Breast epithelium (tissue), 3 donors: ENCODE data around the gene USP15.

Experiments
- POLR2A ChIP-seq: fragments of 450-650 bp; IDR thresholded peaks from one replicate; pipeline ENCODE4 v1.6.1; 2016; ENCODE audit warnings: antibody characterized with exemption, mild to moderate bottlenecking, moderate library complexity
- TF ChIP-seq, protein P1 (sequence below), 3 donors: fragments of 450-650 bp; IDR thresholded peaks; one replicate each; pipeline ENCODE4 v1.5.1; 2016 to 2017; ENCODE audit warnings: antibody characterized with exemption in 3 of 3, mild to moderate bottlenecking in 3 of 3, moderate library complexity in 3 of 3

DNA sequence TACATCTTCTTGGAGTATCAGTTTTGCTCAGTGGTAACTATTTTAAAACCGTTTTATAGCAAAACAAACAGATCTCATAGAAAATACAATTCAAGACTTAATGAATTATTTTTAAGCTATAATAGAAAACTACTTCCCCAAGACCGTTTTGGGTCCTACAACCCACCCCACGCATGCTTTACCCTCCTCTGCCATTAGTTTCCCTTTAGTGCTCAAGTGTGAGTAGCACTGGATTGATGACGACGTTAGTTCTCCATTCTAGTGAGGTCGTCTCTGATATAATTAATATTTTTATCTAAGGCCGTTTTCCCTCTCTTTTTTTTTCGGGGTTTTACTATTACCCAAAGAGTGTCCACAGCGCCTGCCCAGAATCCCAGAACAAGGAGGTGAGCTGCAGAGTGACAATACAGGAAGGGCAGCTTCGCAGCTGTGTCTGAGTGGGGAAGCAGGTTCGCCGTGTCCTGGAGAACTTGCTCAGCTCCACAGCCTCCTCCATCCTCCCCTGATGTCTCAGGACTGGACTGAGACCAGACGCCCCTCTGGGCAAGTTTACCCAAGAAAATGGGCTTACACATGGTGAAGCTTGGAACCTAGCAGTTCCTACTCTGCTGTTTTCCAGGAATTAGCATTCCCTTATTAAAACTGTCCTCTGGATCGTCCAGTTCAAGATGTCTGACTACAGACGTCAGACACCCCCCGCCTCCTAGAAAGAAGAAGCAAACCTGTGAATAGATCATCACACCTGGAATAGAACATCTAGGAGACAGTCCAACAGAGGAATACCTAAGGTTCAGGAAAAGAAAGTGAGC, 174.5 kb downstream of the USP15 start:
- TF ChIP-seq POLR2A = no peak
- TF ChIP-seq, protein P1, sequence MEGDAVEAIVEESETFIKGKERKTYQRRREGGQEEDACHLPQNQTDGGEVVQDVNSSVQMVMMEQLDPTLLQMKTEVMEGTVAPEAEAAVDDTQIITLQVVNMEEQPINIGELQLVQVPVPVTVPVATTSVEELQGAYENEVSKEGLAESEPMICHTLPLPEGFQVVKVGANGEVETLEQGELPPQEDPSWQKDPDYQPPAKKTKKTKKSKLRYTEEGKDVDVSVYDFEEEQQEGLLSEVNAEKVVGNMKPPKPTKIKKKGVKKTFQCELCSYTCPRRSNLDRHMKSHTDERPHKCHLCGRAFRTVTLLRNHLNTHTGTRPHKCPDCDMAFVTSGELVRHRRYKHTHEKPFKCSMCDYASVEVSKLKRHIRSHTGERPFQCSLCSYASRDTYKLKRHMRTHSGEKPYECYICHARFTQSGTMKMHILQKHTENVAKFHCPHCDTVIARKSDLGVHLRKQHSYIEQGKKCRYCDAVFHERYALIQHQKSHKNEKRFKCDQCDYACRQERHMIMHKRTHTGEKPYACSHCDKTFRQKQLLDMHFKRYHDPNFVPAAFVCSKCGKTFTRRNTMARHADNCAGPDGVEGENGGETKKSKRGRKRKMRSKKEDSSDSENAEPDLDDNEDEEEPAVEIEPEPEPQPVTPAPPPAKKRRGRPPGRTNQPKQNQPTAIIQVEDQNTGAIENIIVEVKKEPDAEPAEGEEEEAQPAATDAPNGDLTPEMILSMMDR (IDR thresholded peaks at IDR 0.05) = no peak
